Esophagus mucosa (tissue), 1 donor: Measurements from ENCODE around the gene ZNHIT1. TPM values are rescaled to one million over a fixed set of nuclear protein-coding genes. Genes with fewer than 3 reads are reported as not detected.
"Not testable (repeated sequence)": the region's sequence is repeated elsewhere in the genome, so short reads cannot be mapped to it uniquely, and the experiment has no call there.

Experiments used
- ATAC-seq: fragments of 200-7000 bp; cut with Tn5 transposase; one replicate; pipeline ENCODE4 v1.9.1; 2020
- total RNA-seq: library from RNA; stranded (reverse); gene quantifications from one replicate; pipeline ENCODE4 v1.2.4, GENCODE V29; 2023
- donor health status: DM: yes; HTN: yes; CAD: no.

ZNHIT1 gene
- total RNA-seq, 1 donor from 2014 or later = 53.8 TPM

DNA sequence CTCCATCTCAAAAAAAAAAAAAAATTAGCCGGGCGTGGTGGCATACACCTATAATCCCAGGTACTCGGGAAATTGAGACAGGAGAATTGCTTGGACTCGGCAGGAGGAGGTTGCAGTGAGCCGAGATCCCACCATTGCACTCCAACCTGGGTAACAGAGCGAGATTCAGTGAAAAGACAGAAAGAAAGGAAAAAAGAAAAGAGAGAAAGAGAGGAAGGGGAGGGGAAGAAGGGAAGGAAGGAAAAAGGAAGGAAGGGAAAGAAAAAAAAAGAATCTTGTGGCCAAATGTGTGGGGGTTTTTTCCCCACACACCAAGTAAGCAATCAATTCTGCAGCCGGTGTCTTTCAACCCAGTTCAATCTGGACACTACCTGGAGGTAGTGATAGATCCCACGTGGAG is 28.9 kb upstream of the ZNHIT1 start:
- no peak for ATAC-seq

- no peak for ATAC-seq
Measured at GRCh38 chr7:101195884-101196283, 22.1 kb upstream of the ZNHIT1 start.

DNA sequence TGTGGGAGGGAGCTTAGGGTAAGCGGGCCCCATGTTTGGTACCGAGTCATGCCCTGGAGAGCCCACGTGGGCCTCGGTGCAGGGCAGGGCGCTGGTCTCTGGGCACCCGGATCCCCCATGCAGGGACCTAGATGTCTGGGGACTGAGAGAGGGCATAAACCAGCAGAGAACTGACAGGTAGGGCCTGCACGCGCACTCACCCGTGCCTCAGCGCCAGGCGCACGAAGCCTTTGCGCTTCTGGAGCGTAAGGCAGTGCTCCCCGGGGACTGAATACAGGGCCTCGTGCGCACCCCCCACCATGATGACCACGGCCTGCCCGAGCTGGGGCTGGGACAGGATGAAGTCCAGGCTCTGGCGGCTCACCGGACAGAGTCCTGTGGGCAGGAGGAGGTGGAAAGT is 20.0 kb upstream of the ZNHIT1 start:
- ATAC-seq = no peak

DNA sequence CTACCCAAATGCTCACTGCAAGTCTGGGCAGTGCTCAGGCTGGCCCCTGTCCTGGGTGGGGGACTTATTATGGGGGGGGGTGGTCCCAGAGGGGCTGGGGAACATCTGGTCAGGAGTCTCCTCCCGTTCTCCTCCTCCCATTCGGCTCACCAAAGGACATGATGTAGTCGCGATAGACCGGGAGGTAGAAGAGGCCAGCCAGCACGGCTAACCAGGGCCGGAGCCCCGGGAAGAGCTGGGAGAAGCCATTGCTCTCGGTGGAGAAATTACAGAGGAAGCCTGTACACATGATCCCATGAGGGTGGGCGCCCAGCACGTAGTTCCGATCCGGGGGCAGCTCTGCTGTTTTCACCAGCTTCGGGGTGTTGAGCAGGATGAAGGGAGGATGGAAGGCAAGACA is 19.5 kb upstream of the ZNHIT1 start:
- ATAC-seq = no peak

- ATAC-seq = not testable (repeated sequence)
Measured at GRCh38 chr7:101199522-101199921, 18.4 kb upstream of the ZNHIT1 start.

DNA sequence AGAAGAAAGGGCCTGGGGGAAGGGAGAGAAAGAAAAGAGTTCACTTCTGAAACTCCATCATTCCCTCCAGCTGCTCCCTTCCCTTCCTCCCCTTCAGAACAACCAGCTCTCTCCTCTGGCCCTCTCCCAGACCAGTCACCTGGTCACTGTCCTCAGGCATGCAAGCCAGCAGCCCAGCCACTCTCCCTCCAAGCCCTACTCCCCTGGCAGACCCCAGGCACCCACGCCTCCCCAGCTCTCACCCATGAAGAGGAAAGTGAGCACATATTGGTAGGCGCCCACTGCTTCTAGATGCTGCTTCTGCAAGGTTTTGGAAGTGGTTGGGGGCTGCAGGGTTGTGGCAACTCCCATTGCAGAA is 17.5 kb upstream of the ZNHIT1 start:
- ATAC-seq = no peak

DNA sequence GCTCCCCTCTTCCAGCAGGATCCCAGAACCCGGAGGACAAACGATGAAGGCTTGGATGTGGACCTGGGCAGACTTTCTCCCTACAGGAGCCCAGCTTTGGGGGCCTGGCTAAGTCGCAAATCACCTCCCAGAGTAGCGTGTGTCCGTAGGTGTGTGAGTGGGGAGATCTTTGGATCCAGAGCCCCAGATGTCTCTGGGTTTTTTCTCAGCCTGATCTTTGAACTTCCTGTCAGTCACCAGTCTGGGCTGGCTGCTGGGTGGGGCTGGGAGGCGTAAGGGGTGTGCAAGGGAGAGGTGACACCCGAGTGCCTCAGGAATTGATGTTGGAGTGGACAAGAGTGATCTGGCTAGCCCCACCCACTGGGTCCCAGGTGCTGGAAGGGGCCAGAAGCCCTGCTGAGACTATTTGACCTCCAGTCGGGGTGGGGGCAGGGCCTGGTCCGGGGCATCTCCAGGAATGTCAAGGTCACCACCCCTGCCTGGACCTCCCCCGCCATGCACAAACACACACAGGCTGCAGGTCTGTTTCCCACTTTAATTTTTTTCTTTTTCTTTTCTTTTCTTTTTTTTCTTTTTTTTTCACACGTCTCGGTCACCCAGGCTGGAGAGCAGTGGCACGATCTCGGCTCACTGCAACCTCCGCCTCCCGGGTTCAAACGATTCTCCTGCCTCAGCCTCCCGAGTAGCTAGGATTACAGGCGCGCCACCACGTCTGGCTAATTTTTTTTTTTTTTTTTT is 16.9 kb upstream of the ZNHIT1 start, which contains the start of gene MOGAT3:
MOGAT3 (minus strand) TSS at position 175 of the 738 bp plus-strand sequence. CDS start 182 bp downstream, outside the sequence.
- ATAC-seq = no peak

- ATAC-seq = peak; percentile 40
Measured at GRCh38 chr7:101201695-101202602, 16.0 kb upstream of the ZNHIT1 start.

GRCh38 chr7:101202603-101202918 is 15.4 kb upstream of the ZNHIT1 start:
- ATAC-seq = no peak

- not testable (repeated sequence) for ATAC-seq
Measured at GRCh38 chr7:101203740-101204738, 13.9 kb upstream of the ZNHIT1 start.

GRCh38 chr7:101205901-101206664 is 11.9 kb upstream of the ZNHIT1 start:
- peak; percentile 6 for ATAC-seq

- ATAC-seq = no peak
Measured at GRCh38 chr7:101206665-101207042, 11.3 kb upstream of the ZNHIT1 start.

- ATAC-seq = no peak
Measured at GRCh38 chr7:101207459-101207858, 10.5 kb upstream of the ZNHIT1 start.

GRCh38 chr7:101208794-101209193 is 9.2 kb upstream of the ZNHIT1 start:
- no peak for ATAC-seq

DNA sequence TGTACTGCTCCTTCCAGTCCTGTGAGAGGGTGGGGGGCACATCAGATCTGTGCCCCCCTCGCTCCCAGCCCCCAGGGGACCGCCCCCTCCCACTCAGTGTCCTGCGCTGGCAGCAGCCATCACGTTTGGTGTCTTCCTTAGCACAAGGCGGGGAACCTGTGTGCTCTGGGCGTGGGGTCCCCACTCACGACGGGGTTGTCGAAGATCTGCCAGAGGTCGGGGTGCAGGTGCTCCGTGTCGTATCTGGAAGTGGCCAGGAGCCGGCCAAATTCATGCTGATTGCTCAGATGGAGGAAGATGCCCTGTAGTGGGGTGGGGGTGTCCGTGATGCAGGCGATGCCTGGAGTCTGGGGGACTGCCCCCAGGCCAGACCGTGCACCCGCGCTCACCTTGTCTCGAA is 7.8 kb upstream of the ZNHIT1 start:
- ATAC-seq = no peak

DNA sequence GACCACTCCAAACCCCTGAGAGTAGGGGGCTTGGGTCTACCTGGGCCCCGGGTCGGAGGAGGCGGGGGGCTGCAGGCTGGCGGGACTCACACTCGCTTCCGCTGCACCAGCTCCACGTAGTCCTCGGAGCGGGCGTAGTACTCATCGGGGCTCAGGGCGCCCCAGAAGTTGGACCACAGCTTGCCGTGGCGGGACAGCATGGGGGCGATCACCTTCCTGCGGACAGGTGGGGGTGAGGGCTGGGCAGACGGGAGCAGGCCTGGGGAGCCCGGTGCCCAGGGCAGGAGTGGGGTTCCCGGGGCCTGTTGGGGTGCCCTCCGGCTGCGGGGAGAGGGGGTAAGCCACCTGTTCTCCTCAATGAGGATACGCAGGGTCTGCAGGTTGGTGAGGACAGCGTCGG is 6.5 kb upstream of the ZNHIT1 start:
- no peak for ATAC-seq

GRCh38 chr7:101212014-101212413 is 6.0 kb upstream of the ZNHIT1 start:
- ATAC-seq = no peak

DNA sequence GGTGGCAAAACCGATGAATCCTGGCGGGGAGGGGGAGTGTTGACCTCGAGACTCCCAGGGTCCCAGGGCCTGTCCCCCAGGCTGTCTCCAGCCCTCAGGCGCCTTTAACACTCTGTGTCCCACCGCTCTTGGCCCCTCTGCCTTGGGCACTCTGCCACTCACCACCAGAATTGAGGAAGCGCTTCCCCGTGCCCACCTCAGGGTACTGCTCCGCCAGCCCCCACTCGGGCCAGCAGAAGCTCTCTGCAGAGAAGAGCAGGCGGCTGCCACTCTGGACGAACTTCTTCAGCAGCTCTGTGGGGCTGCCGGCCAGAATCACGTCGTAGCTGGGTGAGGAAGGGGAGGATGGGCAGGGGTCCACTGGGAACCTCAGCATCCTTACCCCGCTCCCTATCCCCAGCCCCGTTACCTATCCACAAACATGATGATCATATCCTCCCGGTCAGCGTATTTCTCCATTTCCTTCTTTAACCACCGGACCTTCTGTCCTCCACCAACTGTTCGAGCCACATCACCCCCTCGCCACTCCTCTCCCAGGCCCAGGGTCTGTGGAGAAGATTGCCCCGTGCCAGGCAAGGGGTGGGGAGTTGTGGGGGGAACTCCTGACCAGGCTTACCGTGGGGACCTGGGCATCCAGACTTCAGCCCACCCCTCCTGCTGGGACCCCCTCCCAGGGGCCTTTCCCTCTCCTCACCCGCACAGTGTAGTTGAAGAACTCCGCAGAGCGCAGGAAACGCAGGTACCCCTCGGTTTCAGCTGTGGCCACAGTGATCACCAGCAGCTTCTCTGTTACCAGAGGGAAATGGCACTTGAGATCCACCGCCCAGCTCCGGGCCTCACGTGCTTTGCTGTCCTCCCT is 1.7 kb upstream of the ZNHIT1 start:
- ATAC-seq = no peak

DNA sequence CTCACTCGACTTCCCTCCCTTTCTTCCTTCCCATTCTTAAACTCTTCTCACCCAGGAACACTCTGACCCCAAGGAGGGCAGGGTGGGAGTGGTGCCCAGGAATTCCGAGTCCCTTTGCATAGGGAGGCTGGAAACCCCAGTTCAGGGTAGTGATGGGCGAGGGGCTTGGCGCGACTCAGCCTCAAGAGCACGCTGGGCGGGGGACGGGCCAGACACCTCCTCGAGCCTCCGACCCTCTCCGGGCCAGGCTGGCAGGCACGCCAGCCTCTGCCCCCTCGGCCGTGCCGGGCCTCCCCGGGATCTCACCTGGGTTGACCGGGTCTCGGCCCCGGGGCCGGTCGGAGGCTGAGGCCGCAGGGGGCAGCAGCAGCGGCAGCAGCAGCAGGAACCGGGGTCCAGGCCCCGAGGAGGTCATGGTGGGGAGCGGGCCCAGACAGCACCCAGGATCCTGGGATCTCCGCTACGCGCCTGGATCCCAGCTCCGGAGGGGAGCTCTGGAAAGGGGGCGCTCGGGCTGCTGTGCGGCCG is 1.0 kb upstream of the ZNHIT1 start:
- peak; percentile 7 for ATAC-seq
